Adipocyte (in vitro differentiated cells): Measurements from ENCODE around the gene SDF2L1.
A peak's percentile ranks its signal among the peaks of the same experiment; 100 is the strongest.
"Not testable (repeated sequence)": the region's sequence is repeated elsewhere in the genome, so short reads cannot be mapped to it uniquely, and the experiment has no call there.

Experiments used
- DNase-seq: peaks from one replicate; pipeline ENCODE4 v3.0.0-alpha.2; 2015; ENCODE audit warnings: low read depth
- H3K27me3 ChIP-seq: replicated peaks from 2 replicates; pipeline ENCODE4 v1.7.0; 2013; ENCODE audit warnings: mild to moderate bottlenecking, low read length, moderate library complexity; ENCODE audit not compliant: control insufficient read depth, insufficient read depth
- H3K36me3 ChIP-seq: 2 replicates; pipeline ENCODE4 v1.7.0; 2013; ENCODE audit warnings: low read length, mild to moderate bottlenecking, moderate library complexity; ENCODE audit not compliant: control insufficient read depth, insufficient read depth, severe bottlenecking
- H3K4me1 ChIP-seq: 2 replicates; pipeline ENCODE4 v1.7.0; 2013; ENCODE audit warnings: mild to moderate bottlenecking, low read length, moderate library complexity; ENCODE audit not compliant: control insufficient read depth, insufficient read depth
- H3K4me3 ChIP-seq: 2 replicates; pipeline ENCODE4 v1.7.0; 2013; ENCODE audit warnings: mild to moderate bottlenecking, low read length, moderate library complexity
- H3K9ac ChIP-seq: 2 replicates; pipeline ENCODE4 v1.7.0; 2013; ENCODE audit warnings: mild to moderate bottlenecking, low read length, moderate library complexity
- H3K9me3 ChIP-seq: 2 replicates; pipeline ENCODE4 v1.7.0; 2013; ENCODE audit warnings: mild to moderate bottlenecking, low read length, moderate library complexity; ENCODE audit not compliant: control insufficient read depth

SDF2L1 gene

DNA sequence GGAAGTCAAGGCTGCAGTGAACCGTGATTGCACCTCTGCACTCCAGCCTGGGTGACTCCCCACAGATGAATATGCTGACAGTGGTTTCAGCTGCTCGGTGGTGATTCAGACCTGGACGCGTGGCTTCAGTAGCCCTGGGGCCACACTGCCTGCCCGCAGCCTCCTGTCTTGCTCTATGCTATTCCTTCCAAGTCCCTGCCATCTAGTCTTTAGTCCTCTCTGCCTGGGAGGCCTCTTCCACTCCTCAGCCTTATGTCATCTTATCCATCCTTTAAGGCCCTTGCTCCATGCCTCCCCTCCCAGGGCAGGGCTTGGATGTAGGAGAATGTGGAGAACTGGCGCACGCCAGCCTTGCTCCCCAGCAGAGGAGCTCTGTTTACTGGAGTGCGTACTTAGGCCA, 35.3 kb upstream of the SDF2L1 start:
- peaks cover 15% of the 10 kb centered on the region for H3K36me3 ChIP-seq

DNA sequence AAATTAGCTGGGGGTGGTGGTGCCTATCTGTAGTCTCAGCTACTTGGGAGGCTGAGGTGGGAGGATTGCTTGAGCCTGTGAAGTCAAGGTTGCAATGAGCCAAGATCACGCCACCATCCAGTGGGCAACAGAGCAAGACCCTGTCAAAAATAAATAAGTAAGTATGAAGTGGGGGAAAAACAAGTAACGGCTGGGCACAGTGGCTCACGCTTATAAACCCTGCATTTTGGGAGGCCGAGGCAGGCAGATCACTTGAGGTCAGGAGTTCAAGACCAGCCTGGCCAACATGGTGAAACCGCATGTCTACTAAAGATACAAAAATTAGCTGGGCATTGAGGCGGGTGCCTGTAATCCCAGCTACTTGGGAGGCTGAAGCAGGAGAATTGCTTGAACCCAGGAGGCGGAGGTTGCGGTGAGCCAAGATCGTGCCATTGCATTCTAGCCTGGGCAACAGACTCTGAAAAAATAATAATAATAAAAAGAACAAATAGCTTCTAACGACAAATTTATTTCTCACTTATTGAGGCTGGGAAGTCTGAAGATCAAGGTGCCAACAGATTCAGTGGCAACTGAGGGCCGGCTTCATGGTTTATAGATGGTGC, 32.4 kb upstream of the SDF2L1 start:
- not testable (repeated sequence) for H3K9ac ChIP-seq, H3K4me3 ChIP-seq, DNase-seq, H3K4me1 ChIP-seq, H3K27me3 ChIP-seq, H3K9me3 ChIP-seq
- H3K36me3 ChIP-seq, result peaks cover 40% of the 10 kb centered on the region

More for the DNA sequence above, 35.3 kb upstream of the SDF2L1 start:
- no peaks in the 10 kb centered on the region for H3K4me1 ChIP-seq
- no peak overlapping the region for H3K9ac ChIP-seq
- no peak overlapping the region for H3K4me3 ChIP-seq
- H3K27me3 ChIP-seq, result no peaks in the 10 kb centered on the region
- H3K9me3 ChIP-seq, result no peaks in the 10 kb centered on the region
- no peak for DNase-seq

DNA sequence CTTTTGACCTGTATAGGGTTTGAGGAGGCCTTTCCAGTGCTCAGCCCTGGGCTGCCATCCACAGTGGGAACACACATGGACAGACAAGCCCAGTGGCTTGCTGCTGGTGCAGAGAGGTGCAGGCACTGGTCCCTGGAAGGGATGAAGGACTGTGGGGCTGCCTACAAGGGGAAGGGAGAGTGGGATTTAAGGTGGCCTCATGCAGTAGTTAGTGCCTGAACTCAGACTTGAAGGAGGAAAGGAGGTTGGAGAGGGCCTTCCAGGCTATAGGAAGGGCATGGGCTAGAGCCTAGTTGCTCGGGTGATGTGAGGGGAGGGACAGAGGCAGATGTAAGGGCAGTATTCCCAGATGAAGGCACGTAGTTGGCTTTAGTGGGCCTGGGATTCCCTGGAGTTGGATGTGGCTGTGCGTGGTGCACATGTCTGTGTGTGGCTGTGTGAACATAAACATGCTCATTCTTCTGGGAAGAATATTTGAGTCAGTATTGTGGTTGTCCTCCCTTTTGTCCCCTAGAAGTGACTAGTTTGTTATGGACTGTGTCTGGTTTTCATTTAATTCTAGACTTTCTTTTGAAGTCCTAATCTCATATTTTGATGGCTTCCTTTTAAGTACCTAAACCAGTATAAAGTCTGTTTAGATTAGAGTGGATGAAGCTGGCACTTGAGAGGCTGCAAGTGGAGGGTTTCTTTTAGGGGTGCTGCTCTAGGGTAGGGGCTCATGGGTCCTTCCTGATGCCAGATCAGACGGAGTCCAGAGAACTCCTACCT, 30.7 kb upstream of the SDF2L1 start:
- no peaks in the 10 kb centered on the region for H3K9me3 ChIP-seq
- no peak overlapping the region for H3K4me3 ChIP-seq
- H3K4me1 ChIP-seq, result no peaks in the 10 kb centered on the region
- H3K27me3 ChIP-seq, result no peaks in the 10 kb centered on the region
- no peak for DNase-seq
- no peak overlapping the region for H3K9ac ChIP-seq
- peaks cover 50% of the 10 kb centered on the region for H3K36me3 ChIP-seq

GRCh38 chr22:21612858-21613257, 29.2 kb upstream of the SDF2L1 start:
- DNase-seq, result no peak
- Histone ChIP-seq H3K9me3 (no peaks in the 10 kb centered on the region), H3K4me1 (no peaks in the 10 kb centered on the region), H3K4me3 (no peak overlapping the region), H3K27me3 (no peaks in the 10 kb centered on the region), H3K9ac (no peak overlapping the region), H3K36me3 (peaks cover 50% of the 10 kb centered on the region)

DNA sequence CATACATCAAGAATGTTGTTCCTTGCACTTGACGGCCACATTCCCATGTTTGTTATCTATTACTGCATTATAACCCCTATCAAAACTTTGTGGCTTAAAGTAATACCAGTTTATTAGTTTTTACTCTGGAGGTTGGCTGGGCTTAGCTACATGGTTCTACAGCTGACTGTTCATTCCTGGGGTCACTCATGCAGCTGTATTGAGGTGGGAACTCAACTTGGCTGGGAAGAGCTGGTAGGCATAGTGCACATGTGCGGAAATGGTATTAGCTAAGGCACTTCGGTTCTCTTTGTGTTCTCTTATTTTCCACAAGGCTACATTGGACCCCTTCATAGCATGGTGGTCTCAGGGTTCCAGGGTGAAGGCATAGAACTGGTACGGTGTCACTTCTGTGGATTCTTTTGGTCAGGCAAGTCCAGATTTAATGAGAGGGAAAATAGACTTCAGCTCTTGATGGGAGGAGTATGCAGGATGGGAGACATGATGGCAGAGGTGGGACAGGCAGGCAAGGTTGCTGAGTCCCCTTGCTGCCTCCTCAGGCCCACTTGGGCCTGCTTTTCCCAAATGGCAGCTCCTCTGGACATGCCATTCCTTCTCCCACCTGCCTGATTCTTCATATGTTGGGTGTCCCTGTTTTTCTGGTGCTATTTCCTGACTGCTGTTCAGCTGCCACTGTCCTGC, 28.4 kb upstream of the SDF2L1 start:
- Histone ChIP-seq H3K36me3 (peaks cover 52% of the 10 kb centered on the region), H3K27me3 (no peaks in the 10 kb centered on the region), H3K9me3 (no peaks in the 10 kb centered on the region), H3K9ac (no peak overlapping the region), H3K4me1 (no peaks in the 10 kb centered on the region), H3K4me3 (no peak overlapping the region)
- DNase-seq, result no peak

DNA sequence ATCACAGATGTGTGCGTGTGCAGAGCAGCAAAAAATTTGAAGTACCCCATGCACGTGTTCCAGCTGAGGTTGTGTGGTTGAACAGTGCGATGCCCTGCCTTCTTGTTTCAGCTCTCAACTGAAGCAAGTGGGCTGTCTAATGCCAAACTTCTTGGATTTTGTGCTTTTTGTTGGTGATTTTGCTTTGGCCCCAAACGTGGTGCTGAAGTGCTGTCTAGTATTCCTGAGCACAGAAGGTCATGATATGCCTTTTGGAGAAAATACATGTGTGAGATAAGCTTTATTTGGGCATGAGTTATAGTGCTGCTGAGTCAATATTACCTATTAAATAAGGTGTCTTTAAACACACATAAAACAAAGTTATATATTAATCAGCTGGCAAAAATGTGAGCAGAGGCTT, 26.4 kb upstream of the SDF2L1 start:
- peaks cover 51% of the 10 kb centered on the region for H3K36me3 ChIP-seq

GRCh38 chr22:21617337-21617736, 24.8 kb upstream of the SDF2L1 start:
- H3K9ac ChIP-seq, H3K9me3 ChIP-seq, H3K27me3 ChIP-seq, H3K4me3 ChIP-seq, DNase-seq: not testable (repeated sequence)
- peaks cover 36% of the 10 kb centered on the region for H3K36me3 ChIP-seq
- peaks cover 13% of the 10 kb centered on the region for H3K4me1 ChIP-seq

More for the DNA sequence above, 26.4 kb upstream of the SDF2L1 start:
- no peaks in the 10 kb centered on the region for H3K27me3 ChIP-seq
- H3K4me3 ChIP-seq, result no peak overlapping the region
- H3K9me3 ChIP-seq, result no peaks in the 10 kb centered on the region
- no peak for DNase-seq
- no peak overlapping the region for H3K9ac ChIP-seq
- H3K4me1 ChIP-seq, result no peaks in the 10 kb centered on the region

DNA sequence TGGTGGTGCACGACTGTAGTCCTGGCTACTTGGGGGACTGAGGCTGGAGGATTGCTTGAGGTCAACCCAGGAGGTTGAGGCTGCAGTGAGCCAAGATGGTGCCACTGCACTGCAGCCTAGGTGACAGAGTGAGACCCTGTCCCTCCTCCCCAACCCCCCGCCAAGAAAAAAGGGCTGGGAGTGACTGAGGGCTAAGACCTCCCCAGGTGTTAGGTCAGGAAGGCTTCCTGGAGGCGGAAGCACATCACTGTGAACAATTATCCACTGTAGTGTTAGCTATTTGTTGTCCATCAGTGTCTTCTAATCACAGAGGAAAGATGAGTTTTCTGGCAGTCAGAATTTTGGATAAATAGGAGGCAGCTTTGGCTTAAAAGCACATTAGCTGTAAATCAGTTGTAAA, 21.1 kb upstream of the SDF2L1 start:
- peaks cover 21% of the 10 kb centered on the region for H3K36me3 ChIP-seq
- no peaks in the 10 kb centered on the region for H3K27me3 ChIP-seq
- peaks cover 37% of the 10 kb centered on the region for H3K4me1 ChIP-seq
- no peaks in the 10 kb centered on the region for H3K9me3 ChIP-seq
- no peak overlapping the region for H3K9ac ChIP-seq
- DNase-seq, result no peak
- no peak overlapping the region for H3K4me3 ChIP-seq

DNA sequence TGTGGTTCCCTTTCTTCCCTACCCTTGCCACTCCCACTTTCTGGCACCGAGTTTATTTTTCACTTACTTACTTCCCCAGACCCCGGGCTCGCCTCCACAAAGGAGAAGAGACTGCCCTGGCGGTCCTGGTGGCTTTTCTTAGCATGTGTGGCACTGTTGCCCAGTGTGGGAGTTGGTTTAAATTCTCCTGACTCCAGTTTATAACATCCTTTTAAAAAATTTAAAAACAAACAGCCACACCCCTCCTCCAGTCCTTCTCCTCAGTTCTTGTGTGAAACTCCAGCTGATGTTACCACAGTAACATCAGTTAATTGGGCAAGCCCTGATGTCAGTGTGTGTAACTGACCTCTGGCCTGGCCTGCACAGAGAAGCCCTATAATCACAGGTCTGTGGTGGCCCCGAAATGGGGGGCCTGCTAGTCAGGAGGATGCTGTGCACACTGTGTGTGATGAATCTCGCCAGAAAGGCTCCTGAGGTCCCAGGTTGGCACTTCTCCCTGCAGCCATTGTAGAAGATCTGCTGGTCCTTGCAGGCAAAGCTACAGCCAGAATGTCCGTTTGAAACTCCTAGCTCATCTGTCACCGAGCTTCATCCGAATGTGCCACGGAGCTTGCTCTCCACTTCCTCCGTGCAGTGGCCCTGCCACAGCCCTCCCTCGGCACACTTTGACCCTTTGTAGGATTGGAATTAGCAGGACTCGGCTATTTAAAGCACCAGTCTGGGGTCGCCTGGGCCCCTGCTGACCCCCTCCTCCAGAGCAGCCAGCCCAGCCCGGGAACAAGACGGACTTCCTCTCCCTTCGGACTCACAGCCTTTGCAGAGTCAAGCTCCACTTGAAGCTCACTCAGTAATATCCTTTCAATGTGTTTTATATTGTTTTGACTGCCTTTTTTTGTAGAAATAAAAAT, 19.8 kb upstream of the SDF2L1 start:
- Histone ChIP-seq H3K4me1 (peaks cover 37% of the 10 kb centered on the region), H3K27me3 (no peaks in the 10 kb centered on the region), H3K9me3 (no peaks in the 10 kb centered on the region), H3K9ac (no peak overlapping the region), H3K36me3 (peaks cover 19% of the 10 kb centered on the region), H3K4me3 (no peak overlapping the region)
- DNase-seq, result peak; percentile 13

GRCh38 chr22:21622919-21623647, 19.0 kb upstream of the SDF2L1 start:
- H3K27me3 ChIP-seq, result no peaks in the 10 kb centered on the region
- no peak overlapping the region for H3K4me3 ChIP-seq
- no peak overlapping the region for H3K9ac ChIP-seq
- peaks cover 37% of the 10 kb centered on the region for H3K4me1 ChIP-seq
- DNase-seq, result no peak
- H3K9me3 ChIP-seq, result no peaks in the 10 kb centered on the region
- H3K36me3 ChIP-seq, result peaks cover 19% of the 10 kb centered on the region
